ENCODE results near the gene NHLRC4.

DNA sequence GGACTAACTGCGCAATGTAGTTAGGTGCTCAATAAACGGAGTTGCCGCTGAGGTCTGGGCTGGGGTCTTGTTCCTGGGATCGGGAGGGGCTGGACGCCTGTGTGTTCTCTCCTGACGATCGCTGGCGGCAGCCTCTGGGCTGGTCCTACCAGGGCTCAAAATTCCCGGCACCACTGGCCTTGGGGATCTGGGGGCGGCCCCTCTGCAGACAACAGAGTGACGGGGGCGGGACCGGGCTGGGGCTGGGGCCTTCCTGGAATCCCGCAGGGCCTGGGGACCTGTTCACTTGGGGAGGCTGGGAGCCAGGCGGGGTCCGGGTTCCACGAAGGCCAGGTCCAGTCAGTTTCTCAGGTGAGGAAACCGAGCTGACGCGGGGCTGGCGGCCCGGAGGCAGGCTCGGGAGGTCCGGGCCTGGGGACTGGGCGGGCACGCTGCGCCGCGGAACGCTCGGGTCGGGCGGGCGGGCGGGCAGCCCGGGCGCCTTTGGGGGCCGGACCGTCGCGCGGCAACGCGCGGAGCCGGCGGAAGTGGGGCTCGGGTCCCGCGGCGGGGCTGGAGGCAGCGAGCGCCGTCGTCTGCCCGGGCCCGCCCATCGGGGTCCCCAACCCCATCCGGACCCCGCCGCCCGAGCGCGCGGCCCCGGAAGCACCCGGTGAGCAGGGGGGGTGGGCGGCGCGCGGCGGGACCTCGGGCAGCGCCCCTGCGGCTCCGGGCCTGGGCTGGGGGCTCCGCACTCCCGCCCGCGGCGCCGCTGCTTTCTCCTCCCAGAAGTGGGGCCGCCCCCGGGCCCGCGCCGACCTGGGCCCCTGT, 2.8 kb downstream of the NHLRC4 start, which contains the start of gene PIGQ:
- TF ChIP-seq, protein P1, sequence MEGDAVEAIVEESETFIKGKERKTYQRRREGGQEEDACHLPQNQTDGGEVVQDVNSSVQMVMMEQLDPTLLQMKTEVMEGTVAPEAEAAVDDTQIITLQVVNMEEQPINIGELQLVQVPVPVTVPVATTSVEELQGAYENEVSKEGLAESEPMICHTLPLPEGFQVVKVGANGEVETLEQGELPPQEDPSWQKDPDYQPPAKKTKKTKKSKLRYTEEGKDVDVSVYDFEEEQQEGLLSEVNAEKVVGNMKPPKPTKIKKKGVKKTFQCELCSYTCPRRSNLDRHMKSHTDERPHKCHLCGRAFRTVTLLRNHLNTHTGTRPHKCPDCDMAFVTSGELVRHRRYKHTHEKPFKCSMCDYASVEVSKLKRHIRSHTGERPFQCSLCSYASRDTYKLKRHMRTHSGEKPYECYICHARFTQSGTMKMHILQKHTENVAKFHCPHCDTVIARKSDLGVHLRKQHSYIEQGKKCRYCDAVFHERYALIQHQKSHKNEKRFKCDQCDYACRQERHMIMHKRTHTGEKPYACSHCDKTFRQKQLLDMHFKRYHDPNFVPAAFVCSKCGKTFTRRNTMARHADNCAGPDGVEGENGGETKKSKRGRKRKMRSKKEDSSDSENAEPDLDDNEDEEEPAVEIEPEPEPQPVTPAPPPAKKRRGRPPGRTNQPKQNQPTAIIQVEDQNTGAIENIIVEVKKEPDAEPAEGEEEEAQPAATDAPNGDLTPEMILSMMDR (IDR thresholded peaks at IDR 0.05) = no peak
- no peak for TF ChIP-seq ZFP36 (IDR thresholded peaks at IDR 0.05; ENCODE audit: borderline replicate concordance, partially characterized antibody)
- TF ChIP-seq CEBPB (IDR thresholded peaks at IDR 0.05) = no peak
- no peak for TF ChIP-seq EP300 (IDR thresholded peaks at IDR 0.05)
- TF ChIP-seq CHD2 (IDR thresholded peaks at IDR 0.05; ENCODE audit: low read length, partially characterized antibody) = no peak
- TF ChIP-seq, protein P2, sequence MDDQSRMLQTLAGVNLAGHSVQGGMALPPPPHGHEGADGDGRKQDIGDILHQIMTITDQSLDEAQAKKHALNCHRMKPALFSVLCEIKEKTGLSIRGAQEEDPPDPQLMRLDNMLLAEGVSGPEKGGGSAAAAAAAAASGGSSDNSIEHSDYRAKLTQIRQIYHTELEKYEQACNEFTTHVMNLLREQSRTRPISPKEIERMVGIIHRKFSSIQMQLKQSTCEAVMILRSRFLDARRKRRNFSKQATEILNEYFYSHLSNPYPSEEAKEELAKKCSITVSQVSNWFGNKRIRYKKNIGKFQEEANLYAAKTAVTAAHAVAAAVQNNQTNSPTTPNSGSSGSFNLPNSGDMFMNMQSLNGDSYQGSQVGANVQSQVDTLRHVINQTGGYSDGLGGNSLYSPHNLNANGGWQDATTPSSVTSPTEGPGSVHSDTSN (IDR thresholded peaks at IDR 0.05) = no peak
